NCI-H128 (cell line): ENCODE measurements around the gene EVI5L.

Source experiments
- DNase-seq: peaks from one replicate; lab custom pipeline; 2025; ENCODE audit not compliant: unreplicated experiment; lab: John Stamatoyannopoulos, UW

Gene EVI5L

GRCh38 chr19:7910321-7911161, 80.5 kb downstream of the EVI5L start:
- DNase-seq: no peak

DNA sequence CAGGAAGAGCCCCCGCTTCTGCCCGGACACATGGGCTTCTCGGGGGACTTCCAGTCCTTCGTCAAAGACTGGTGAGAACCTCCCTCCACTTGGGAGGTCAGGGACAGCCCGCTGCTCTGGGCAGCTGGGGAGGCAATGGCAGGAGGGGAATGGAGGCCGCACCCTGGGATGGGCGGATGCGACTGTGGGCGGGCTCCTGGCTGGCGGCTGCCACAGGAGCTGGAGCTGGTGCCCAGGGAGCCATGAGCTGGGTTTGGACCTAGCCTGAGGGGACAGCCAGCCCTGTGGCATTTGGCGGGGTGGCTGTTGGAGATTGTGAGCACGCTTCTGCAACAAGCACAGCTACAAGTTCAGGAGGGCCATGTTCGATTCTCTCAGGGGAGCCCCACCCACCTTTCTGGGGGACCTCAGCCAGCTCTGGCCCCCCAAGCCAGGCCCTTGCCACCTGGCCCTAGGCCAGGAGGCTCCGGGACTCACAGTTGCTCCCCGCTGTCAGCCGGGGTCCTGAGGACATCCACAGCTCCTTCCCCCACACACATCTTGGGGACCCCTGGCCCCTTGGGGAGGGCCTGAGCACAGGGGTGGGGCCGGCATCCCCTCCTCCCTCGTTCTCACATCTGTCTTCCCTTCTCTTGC, 81.6 kb downstream of the EVI5L start:
- no peak for DNase-seq

DNA sequence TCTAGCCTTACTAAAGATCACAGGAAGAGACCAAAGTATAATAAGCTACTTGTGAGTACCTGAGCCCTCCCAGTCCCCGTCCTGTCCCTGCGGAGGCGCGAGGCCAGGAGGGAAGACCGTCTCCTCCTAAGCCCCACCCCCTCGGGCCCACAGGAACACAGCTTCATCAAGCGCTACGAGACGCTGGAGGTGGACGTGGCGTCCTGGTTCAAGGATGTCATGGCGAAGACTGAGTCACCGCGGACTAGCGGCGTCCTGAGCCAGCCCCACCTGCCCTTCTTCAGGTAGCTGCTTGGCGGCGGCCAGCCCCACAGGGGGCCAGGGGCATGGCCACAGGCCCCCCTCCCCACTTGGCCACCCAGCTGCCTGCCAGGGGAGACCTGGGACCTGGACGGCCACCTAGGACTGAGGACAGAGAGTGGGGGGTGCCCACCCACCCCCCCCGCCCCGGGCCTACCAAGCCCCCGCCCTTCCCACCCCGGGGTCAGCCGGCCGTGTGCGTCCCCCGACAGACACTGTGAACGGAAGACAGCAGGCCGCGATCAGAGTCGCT, 82.2 kb downstream of the EVI5L start:
- DNase-seq: no peak

- no peak for DNase-seq
These were observed 82.9 kb downstream of the EVI5L start for GRCh38 chr19:7912697-7913564.

- no peak for DNase-seq
These were observed 83.6 kb downstream of the EVI5L start for GRCh38 chr19:7913652-7914051.

DNA sequence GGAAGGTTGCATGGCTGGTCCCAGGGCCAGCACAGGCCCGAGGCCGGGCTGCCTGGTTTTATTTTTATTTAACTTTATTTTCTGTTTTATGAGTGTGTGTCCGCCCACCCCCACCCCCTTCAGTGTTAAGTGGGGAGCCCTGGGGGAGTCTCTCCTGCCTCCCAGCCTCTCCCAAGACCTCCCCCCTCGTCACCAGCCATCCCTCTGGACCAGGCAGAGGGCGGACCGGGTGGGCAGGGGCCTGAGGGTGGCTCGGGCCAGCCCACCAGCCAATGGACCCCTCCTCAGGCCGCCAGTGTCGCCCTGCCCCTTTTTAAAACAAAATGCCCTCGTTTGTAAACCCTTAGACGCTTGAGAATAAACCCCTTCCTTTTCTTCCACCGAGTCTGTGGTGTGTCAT, 84.1 kb downstream of the EVI5L start:
- DNase-seq: no peak
